NOMO-1 (cell line): ENCODE measurements around the gene MAJIN.

Source experiments
- DNase-seq, 2 experiments: peaks; one replicate each; lab custom pipeline; 2025; ENCODE audit not compliant: unreplicated experiment in 2 of 2; lab: John Stamatoyannopoulos, UW

The MAJIN gene

GRCh38 chr11:64933935-64934681 is 37.8 kb downstream of the MAJIN start:
- peak; percentile 9 to 37 for DNase-seq

GRCh38 chr11:64933213-64933934 is 38.5 kb downstream of the MAJIN start:
- DNase-seq = no peak

GRCh38 chr11:64932324-64932723 is 39.6 kb downstream of the MAJIN start:
- no peak for DNase-seq

GRCh38 chr11:64931290-64931689 is 40.6 kb downstream of the MAJIN start:
- DNase-seq = no peak

- DNase-seq = no peak
Observed at GRCh38 chr11:64930340-64930739, 41.6 kb downstream of the MAJIN start.

- no peak for DNase-seq
Observed at GRCh38 chr11:64929625-64930024, 42.3 kb downstream of the MAJIN start.

GRCh38 chr11:64928957-64929356 is 43.0 kb downstream of the MAJIN start:
- DNase-seq = no peak

GRCh38 chr11:64926689-64927088 is 45.2 kb downstream of the MAJIN start:
- DNase-seq = no peak

- no peak for DNase-seq
Observed at GRCh38 chr11:64925536-64926436, 46.1 kb downstream of the MAJIN start.

GRCh38 chr11:64924910-64925284 is 47.0 kb downstream of the MAJIN start:
- no peak for DNase-seq

GRCh38 chr11:64923944-64924909 is 47.7 kb downstream of the MAJIN start, which contains the start of gene PPP2R5B:
TSS of gene PPP2R5B (plus strand) at chr11:64924689. CDS start at chr11:64925735, 1,046 bp downstream.
- peak; percentile 92 for DNase-seq

- DNase-seq = no peak
Observed at GRCh38 chr11:64923151-64923661, 48.7 kb downstream of the MAJIN start.

- DNase-seq = no peak
Observed at GRCh38 chr11:64921384-64921783, 50.5 kb downstream of the MAJIN start.

- DNase-seq = no peak
Observed at GRCh38 chr11:64920124-64920523, 51.8 kb downstream of the MAJIN start.

- DNase-seq = no peak
Observed at GRCh38 chr11:64919627-64920026, 52.3 kb downstream of the MAJIN start.

GRCh38 chr11:64918017-64918416 is 53.9 kb downstream of the MAJIN start:
- DNase-seq = peak; percentile 40 to 57

GRCh38 chr11:64917663-64917995 is 54.3 kb downstream of the MAJIN start:
- DNase-seq = no peak

- peak; percentile 100 for DNase-seq
Observed at GRCh38 chr11:64916775-64917662, 54.9 kb downstream of the MAJIN start, which contains the start of gene ATG2A. TSS of gene ATG2A (minus strand) at chr11:64917209. CDS start at chr11:64917135, 74 bp downstream.
